Hematopoietic multipotent progenitor cell treated with erythropoietin and hydrocortisone succinate and interleukin-3 and kit ligand, for 8 days (in vitro differentiated cells): ENCODE results near the gene ZNF276.
"Not testable (repeated sequence)": the region's sequence is repeated elsewhere in the genome, so short reads cannot be mapped to it uniquely, and the experiment has no call there.

Experiments used
- DNase-seq: peaks from one replicate; pipeline ENCODE4 v3.0.0-alpha.2; 2015

The ZNF276 gene

GRCh38 chr16:89720813-89721545 is at the start of gene ZNF276, which contains the start of gene VPS9D1:
Gene ZNF276, plus strand, starts transcription at chr16:89721537. Its CDS starts 104 bp downstream, at chr16:89721641.
Gene VPS9D1, minus strand, starts transcription at chr16:89720898. Its CDS starts 37 bp downstream, at chr16:89720861.
- peak; percentile 82 for DNase-seq

- DNase-seq: not testable (repeated sequence)
Measured at GRCh38 chr16:89671565-89671964, 49.8 kb upstream of the ZNF276 start.

GRCh38 chr16:89672177-89672941 is 49.0 kb upstream of the ZNF276 start:
- DNase-seq: no peak

DNA sequence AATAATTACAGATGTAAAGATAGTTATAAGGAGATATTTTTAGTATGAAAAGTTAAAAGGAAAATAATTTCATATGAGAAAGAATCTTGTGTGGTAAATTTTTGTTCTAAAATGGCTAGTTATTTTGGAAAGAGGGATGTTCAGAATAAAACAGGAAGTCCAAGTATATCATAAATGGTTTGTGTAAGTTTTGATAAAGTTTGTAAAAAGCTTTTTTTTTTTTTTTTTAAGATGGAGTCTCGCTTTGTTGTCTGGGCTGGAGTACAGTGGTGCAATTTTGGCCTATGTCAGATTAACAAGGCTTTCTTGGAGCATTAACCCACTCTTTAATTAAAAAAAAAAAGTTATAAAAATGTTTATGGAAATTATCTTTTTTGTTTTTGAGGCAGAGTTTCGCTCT is 43.1 kb upstream of the ZNF276 start:
- DNase-seq: no peak

- DNase-seq: no peak
Measured at GRCh38 chr16:89685916-89686315, 35.4 kb upstream of the ZNF276 start.

DNA sequence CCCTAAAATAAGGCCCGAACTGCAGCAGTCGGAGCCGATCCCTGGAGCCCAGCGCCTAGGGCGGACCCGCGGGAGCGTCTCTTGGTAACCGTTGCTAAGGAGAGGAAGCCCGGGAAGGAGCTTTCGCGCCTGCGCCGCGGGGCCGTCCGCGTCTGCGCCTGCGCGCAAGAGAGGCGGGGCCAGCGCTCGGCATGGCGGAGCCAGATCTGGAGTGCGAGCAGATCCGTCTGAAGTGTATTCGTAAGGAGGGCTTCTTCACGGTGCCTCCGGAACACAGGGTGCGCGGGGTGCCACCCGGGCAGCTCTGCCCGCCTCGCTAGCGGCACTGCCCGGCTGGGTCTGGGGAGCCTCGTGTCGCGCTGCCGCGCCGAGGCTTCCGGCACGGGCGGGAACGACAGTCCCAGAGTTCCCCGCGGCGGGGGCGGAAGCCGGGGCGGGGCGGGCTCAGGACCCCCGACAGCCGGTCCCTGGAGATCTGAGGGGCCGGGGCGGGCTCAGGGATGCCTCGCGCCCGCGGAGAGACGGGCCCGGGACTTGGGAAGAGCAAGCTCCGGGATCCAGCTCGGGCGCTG is 34.7 kb upstream of the ZNF276 start, which contains the start of gene CDK10:
TSS of gene CDK10 (plus strand) at position 170 of the 572 bp plus-strand sequence. CDS start at position 192, 22 bp downstream.
- DNase-seq: peak; percentile 90

GRCh38 chr16:89687092-89687940 is 34.0 kb upstream of the ZNF276 start:
- peak; percentile 18 for DNase-seq

- no peak for DNase-seq
Measured at GRCh38 chr16:89688395-89688794, 32.9 kb upstream of the ZNF276 start.

GRCh38 chr16:89689142-89689541 is 32.2 kb upstream of the ZNF276 start:
- DNase-seq: no peak

- not testable (repeated sequence) for DNase-seq
Measured at GRCh38 chr16:89689621-89690020, 31.7 kb upstream of the ZNF276 start.

DNA sequence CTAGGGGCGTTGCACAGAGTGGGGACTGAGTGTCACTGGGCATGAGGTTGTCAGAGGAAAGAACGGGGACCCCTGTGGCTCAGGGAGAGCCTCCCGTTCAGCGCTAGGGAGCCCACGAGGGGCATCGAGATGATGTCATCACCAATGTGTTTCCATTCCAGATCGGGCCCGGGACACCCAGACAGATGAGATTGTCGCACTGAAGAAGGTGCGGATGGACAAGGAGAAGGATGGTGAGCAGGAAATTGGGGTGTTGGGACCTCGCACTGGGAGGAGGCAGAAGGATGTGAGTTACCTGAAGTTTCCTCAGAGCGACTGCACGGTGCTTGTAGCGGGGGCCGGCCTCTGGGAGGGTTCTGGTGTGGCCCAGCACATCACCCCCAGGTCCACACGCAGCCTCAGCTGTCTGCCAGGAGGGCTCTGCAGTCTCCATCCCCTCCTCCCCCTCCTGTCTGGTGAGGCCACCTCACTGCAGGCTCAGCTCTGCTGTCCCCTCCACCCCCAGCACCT is 30.9 kb upstream of the ZNF276 start:
- DNase-seq: no peak

- no peak for DNase-seq
Measured at GRCh38 chr16:89691231-89691985, 29.9 kb upstream of the ZNF276 start.

DNA sequence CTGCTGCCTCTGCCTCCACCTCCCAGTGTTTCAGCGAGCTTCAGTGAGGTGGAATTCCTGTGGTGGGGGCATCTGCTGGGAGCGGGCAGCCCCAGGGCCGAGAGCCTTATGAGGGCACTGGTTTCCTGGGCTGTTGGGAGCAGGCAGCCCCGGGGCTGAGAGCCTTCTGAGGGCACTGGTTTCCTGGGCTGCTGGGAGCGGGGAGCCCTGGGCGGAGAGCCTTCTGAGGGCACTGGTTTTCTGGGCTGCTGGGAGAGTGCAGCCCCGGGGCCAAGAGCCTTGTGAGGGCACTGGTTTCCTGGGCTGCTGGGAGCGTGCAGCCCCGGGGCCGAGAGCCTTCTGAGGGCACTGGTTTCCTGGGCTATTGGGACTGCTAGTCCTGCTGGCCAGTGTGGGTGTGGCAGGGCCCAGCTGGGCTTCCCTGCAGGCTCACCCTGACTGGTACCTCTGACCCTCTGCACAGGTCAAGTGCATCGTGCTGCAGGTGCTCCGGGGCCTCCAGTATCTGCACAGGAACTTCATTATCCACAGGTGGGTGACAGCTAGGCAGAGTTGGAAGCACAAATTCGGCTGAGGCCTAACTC is 29.3 kb upstream of the ZNF276 start:
- DNase-seq: no peak

GRCh38 chr16:89693289-89693731 is 28.0 kb upstream of the ZNF276 start:
- DNase-seq: no peak

- DNase-seq: peak; percentile 64
Measured at GRCh38 chr16:89693931-89694783, 27.2 kb upstream of the ZNF276 start.

- DNase-seq: not testable (repeated sequence)
Measured at GRCh38 chr16:89694784-89695085, 26.6 kb upstream of the ZNF276 start.

- no peak for DNase-seq
Measured at GRCh38 chr16:89695086-89695874, 26.1 kb upstream of the ZNF276 start.

DNA sequence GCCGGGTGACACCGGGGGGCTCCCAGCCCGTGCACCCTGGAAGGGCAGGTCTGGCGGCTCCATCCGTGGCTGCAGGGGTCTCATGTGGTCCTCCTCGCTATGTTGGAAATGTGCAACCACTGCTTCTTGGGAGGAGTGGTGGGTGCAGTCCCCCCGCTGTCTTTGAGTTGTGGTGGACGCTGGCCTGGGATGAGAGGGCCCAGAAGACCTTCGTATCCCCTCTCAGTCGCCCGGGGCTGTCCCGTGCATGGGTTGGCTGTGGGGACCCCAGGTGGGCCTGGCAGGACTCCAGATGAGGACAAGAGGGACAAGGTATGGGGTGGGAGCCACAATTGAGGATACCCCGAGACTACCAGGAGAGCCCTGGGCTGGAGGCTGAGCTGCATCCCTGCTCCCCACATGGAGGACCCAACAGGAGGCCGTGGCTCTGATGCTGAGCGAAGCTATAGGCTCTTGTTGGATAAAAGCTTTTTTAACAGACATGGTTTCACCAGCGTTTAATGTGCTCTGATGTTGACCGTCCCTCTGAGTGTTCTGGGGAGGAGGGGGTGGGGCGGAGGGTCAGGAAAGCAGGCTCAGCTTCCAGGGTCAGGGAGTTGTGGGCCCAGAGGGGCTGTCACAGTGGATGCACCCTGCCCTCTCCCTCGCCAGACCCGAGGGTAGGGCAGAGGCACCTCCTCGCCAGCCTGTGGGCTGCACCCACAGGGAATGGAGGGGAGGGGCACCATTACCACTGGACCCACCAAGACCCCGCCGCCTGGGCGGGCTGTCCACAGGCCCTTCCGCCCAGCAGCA is 25.3 kb upstream of the ZNF276 start:
- DNase-seq: no peak
